SIG-M5 treated with dmso at 0.1 percent for 504 hours (cell line): Measurements from ENCODE around the gene CCDC40.

Source experiments
- DNase-seq: peaks from one replicate; lab custom pipeline; 2025; ENCODE audit not compliant: unreplicated experiment; lab: John Stamatoyannopoulos, UW

Gene CCDC40

DNA sequence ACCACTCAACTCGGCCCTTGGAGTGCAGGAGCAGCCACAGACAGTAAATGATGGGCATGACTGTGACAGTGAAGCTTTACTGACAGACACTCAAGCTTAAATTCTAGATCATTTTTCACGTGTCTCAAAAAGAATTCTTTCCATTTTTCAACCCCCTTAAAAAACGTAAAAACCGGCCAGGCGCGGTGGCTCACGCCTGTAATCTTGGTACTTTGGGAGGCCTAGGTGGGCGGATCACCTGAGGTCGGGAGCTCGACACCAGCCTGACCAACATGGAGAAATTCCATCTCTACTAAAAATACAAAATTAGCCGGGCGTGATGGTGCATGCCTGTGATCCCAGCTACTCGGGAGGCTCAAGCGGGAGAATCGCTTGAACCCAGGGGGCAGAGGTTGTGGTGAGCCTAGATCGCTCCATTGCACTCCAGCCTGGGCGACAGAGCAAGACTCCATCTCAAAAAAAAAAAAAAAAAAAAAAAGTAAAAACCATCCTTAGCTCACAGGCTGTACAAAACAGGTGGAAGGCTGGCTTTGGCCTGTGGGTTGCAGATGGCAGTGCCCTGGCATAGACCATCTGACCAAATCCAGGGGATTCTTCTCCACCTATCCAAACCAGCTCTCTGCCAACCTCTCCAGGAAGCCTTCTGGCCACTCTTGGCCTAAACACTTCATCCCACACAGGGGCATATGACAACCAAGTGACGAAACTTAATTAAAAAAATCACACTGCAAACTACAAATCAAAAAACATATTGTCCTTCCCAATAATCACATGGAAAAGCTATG, 19.0 kb upstream of the CCDC40 start:
- DNase-seq: no peak

DNA sequence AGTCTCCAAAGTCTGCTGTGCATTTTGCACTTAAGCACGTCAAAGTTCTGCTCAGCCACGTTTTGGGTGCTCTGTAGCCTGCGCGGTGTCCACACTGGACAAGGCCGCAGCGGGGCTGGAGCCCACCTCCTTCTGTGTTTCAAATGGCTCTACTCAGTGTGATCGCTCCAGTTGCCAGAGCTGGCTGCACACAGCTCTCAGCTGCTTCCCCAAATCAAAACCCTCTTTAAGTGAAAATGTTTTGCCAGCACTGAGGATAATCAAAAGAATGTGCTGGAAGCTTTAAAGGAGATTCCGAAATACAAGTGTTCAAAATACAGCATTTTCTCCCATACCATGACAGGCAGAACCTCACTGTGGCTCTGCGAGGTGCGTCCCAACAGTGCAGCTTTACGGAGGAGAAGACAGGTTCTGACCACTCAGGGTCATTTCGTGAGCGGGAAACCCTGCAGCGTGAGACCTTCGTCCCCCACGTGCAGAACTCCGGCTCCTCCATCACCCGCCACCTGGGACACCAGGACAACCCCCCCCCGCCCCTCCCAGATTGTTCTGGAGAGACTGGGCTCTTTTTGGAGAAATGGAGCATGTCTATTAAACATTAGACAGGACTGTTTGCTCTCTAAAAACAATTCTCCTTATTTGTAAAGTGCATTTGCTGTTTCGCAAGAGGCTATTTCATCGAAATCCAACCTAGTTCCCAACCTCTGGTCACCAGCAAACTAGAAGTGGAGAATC, 17.4 kb upstream of the CCDC40 start:
- no peak for DNase-seq

DNA sequence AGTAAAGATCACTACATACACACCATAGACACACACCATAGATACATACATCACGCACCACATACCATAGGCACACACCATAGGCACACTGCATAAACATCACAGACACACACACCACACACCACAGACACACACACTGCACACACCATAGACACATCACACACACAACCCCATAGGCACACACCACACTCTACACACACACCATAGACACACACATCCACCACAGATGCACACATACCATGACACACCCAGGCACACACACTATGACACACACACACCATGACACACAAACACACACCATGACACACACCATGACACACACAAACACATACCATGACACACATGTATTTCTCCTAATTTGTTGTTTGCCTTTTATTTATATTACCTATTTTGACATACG, 14.8 kb upstream of the CCDC40 start:
- DNase-seq: no peak

DNA sequence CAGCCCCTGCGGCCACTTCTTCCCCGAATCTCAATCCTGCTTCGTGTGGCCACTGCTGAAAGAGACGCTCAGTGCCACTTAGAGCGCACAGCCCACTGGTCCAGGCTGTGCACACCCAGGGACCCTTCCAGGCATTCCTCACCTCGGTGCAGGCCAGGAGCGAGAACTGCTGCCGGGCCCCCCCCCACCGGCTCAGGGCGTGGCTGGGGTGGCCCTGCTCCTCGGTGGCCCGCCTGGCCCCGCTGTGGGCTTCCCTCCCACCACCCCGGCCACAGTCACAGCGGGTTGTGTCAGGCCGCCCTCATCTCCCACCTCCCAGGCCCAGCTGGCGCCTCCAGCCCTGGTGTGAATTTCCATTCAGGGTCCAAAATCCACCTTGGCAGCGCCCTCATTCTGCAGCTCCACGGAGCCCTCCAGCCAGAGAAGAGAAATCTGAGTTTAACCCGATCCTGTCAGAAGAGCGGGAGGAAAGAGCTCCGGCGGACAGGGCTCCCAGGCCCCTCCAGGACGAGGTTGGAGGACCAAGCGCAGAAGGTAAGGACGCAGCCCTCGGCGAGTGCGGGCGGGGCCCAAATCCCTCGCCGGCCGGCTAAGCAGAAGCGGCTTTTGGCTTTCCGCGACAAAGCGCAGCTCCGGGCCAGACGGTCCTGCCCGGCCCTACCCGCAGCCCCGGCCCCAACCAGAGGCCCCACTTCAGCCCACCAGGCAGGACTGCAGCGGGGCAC, 12.8 kb upstream of the CCDC40 start:
- DNase-seq: no peak

DNA sequence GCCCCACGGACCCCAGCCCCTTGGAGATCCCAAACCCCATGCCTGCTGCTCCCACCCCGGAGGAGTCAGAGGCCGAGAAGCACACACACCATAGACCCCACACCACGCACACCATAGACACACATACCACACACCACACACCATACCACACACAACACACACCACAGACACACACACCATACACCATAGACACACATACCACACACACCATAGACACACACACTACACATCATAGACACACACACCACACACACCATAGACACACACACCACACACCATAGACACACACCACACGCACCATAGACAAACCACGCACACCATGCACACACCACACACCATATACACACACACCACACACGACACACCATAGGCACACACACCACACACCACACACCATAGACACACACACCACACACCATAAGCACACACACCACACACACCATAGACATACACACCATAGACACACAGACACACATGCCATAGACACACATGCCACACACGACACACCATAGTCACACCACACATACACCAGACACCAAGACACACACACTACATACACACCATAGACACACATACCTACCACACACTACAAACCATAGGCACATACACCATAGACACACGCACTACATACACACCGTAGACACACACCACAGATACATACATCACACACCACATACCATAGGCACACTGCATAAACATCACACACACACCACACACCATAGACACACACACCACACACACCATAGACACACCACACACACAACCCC, 12.1 kb upstream of the CCDC40 start:
- no peak for DNase-seq

DNA sequence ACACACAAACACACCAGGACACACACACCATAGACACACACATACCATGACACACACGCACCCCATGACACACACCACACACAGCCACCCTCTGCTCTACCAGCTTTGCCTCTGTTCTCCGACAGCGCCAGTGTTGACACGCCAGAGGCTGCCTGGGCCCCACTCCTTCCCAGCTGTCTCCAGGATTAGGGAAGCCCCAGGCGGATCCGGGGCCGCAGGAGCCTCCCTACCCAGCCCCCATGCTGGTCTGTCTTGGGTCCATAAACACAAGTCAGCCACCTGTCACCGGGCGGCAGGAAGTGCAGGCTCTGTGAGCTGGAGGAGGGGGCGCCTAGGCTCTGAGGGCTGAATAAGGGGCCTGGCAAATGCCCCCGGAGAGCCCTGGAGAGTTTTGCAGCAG, 11.3 kb upstream of the CCDC40 start:
- no peak for DNase-seq

DNA sequence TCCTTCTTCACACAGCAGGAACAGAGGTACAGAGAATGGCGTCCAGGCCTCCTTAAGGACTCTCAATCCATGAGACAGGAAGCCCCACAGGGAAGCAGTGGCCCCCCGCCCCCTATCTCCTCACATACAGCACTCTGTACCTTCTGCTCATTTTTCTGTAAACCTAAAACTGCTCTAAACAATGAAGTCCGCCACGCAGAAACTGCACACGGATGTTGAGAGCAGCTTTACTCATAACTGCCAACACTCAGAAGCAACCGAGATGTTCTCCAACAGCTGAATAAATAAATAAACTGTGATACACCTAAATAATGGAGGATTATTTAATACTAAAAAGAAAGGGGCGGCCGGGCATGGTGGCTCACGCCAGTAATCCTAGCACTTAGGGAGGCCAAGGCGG, 10.6 kb upstream of the CCDC40 start:
- no peak for DNase-seq

DNA sequence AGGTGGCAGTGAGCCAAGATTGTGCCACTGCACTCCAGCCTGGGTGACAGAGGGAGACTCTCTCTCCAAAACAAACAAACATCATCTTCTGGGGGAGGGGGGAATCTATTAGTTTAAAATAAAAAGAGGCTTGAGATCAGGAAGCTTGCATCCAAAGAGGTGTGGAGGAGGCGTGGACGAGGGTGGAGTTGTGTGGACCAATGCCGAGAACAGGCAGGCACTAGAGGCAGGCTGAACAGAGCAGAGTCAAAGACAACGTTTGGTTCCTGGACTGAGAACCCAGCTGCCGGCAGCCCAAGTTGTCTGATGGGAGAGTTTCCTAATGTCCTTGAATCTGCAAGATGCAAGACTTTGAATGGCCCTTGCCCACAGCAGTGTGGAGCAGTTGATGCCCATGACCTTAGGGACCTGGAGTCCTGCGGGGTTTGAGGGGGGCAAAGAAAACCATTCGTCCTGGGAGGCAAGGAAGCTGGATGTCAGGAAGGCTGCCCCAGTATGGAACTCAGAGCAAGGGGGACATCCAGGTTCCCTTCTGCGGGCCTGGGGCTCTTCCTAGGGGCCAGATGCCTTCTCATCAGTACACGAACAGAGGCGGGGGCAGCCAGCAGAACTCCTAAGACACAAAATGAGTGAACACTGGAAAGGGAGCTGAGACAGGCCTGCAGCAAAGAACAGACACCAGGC, 9.9 kb upstream of the CCDC40 start:
- no peak for DNase-seq

DNA sequence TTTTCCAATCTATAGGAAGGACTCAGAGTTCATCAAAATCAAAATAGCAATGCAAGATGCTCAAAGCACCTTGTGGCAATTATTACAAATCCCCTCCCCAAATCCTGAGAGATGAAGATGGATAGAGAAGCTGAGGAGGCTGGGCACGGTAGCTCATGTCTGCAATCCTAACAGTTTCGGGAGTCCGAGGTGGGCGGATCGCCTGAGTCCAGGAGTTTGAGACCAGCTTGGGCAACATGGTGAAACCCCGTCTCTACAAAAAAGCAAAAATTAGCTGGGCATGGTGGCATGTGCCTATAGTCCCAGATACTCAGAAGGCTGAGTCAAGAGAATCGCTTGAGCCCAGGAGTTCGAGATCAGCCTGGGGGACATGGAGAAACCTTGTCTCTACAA, 9.4 kb upstream of the CCDC40 start:
- no peak for DNase-seq

DNA sequence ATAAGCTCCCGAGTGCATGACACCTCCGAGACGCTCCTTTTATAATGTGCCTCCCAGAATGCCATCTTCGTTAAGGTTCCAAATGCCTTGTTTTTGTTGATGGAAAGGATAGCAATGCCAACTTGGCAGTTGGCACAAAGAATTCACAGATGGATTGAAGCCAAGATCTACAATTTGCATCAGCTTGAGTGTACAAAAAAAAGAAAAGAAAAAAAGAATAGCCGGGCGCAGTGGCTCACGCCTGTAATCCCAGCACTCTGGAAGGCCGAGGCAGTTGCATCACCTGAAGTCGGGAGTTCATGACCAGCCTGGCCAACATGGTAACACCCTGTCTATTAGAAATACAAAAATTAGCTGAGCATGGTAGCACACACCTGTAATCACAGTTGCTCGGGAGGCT, 8.4 kb upstream of the CCDC40 start:
- DNase-seq: no peak

DNA sequence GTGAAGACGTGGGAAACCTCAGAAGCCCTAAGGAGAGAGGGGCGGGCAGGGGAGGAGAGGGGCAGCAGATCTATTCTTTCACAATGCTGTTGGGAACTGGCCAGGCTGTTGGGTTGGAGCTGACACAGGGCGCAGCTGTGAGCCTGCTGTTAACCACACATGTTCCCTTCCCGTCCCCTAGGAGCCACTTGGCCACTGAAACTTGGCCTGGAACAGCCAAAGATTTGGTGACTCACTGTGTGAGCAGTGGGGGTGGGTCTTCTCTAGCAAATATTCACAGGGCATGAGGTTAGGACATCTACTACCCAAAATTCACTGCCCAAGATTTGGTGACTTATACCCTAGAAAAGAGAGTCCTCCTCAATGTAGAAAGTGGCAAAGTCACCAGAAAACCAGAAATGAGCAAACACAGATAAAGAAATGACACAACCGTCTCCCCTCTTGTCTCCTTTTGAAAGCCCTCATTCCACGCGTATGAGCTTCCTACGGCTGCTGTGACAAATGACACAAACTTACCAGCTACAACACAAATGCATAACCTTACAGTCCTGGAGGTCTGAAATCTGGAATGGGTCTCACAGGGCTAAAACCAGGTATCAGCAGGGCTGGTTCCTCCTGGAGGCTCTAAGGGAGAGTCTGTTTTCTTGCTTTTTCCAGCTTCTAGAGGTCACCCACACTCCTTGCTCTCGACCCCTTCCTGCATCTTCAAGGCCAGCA, 7.0 kb upstream of the CCDC40 start:
- DNase-seq: peak; percentile 28

DNA sequence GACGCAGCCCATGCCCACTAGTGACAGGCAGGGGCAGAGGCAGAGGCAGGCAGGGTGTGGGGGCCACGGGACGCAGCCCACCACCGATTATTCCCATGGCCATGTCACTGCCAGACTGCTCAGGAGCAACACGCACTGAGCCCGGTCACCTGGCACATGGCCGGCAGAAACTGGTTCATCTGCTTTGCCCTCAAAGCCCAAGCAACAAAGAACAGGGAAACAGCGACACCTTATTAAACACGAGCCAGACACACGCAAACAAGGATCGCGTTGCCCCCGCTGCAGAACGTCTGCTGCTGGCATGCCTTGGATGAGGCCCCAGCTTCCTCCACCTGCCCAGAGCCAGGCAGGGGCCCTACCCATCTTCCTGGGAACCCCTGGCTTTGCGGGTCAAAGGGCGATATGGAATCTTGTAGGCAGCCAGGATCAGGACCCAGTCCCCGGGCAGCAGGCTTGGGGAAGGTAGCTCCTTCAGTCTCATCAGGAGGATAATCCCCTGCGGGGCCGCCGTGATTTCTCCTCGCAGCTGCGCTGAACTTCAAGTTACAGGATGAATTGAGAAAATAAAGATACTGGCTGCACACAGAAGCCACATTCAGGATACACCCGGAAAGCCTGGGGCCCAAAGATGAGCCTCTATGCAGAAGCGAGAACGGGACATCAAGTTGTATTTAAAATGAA, 5.6 kb upstream of the CCDC40 start:
- DNase-seq: no peak

DNA sequence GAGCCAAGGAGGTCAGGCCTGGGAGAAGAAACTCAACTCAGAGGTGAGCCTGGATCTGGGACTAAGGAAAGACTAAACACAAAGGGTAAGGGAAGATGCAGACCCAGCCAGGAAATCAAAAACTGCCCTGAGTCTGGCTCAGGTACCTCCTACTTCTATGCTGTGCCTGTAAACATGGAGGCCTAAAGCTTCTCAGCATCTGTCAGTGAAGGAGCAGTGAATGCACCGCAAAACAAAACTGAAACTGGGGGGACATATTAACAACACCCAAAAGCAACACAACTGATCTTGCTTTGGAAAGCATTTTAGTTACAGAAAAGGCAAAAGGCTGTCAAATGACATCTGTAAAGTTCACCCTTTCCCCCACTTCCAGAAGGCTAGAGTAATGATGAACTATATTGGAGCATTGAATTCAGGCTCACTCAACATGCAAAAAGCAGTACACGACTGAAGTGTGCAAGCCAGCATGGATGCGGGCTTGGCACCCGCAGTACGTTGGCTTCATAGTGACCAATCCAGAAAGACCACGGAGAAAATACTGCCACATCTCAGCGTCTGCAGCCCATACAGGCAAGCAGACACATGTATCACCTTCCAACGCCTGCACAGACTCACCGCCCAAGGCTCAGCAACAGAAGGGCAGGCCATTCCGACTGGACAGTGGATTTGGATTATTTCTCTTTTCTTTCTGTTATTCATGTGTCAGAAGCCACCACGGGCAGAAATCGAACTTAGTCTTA, 4.6 kb upstream of the CCDC40 start:
- DNase-seq: no peak

DNA sequence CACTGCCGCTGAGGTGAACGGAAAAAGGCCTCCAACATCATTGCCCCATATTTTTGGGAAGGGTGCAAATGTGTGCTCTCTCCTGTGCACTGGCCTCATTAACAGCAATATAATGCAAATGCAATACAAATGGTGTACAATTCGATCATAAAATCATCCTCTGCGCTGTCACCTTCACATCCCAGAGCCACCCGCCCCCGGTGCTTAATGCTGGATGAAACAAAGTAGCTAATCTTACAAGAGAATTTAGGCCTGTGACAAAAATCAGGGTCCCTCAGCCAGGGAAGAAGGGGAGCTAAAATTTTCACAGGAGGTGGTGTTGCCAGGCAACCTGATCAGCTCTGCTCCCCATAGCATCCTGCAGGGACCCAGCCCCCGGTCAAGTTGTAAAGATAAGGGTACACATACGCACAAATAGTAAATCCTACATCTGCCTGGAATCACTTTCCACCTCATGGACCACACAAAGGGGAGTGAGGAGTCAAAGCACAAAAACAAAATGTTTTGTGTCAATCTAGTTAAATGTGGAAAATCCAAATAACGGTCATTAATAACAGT, 3.7 kb upstream of the CCDC40 start:
- DNase-seq: no peak

DNA sequence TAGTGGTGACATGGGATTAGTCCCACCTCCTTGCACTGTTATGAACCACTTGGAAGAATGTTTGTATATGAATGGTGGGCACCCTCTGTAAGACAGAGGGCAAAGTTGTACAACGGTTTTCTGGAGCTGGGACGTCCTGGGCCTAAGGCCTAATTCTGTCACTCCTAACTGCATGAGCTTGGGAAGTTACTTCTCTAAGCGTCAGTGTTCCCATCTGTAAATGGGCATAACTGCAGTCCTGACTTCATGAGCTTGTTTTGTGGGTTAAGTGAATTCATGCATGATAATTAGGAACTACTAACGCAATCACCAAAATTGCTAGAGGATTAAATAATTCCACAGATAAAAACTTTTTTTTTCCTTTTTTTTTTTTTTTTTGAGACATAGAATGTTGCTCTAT, 2.6 kb upstream of the CCDC40 start:
- DNase-seq: no peak

DNA sequence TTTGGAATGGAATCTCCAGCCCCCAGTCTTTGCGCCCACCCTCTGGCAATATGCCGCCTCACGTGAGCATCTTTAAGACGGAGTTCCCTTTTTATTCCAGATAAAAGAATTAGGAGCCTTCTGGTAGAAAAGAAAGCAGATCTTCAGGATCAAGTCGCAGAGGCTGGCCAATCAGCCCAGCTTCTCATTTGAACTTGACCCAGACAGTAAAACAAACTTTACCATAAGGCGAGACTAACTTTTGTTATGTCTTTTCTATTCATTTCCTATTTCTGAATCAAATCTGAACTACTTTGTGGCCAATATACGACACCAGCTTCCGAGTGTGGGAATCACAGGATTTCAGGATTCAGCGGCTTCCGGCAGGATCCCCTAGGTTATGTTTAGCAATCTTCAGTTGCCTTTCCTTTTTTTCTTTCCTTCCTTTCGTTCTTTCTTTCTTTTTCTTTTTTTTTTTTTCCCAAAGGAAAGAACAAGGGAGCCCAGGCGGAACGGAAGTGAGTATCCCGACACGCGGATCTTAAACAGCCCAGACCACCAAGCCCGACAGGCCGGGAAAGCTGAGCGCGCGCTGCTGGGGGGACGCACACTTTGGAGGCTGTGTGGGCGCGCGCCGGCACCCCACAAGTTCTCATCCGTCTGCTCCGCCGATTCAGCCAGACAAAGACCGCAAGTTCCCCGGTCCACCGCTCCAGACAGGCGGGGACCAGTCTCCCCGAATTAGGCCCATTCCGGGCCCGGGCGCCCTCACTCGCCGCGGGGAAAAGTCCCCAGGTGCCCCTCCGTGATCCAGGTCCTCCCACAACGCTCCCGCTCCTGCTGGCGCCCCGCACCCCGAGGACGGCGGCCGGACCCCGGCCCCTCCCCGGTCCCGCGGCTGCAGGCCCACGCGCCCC, 1.4 kb upstream of the CCDC40 start:
- DNase-seq: peak; percentile 38

DNA sequence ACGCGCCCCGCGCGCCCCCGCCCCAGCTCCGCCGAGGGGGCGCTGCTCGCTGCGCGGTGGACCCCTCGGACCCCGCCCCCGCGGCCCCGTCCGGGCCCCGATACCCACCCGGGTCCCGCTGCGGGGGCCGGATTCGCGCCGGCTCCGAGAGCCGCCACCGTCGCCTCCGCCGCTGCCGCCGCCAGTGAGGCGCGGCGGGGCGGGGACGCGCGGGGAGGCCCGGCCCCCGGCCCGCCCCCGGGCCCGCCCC, 830 bp upstream of the CCDC40 start, which contains the start of gene TBC1D16:
TBC1D16 (minus strand) TSS at position 186 of the 250 bp plus-strand sequence. CDS start 22,325 bp downstream, outside the sequence.
- no peak for DNase-seq
